ENCODE results near the gene CLINT1.

GRCh38 chr5:157800137-157800536 is 58.8 kb downstream of the CLINT1 start:
- TF ChIP-seq CTCF (IDR thresholded peaks at IDR 0.05) (no peak), POLR2AphosphoS5 (IDR thresholded peaks at IDR 0.05) (no peak), POLR2A (IDR thresholded peaks at IDR 0.05) (no peak)
